Nephron (organoid): ENCODE results near the gene LAMA2.

ENCODE experiments used
- H3K27ac Mint-ChIP-seq, 3 experiments: 2 replicates each; pipeline ENCODE4 v1.8.0; 2020; ENCODE audit warnings: mixed read lengths in 3 of 3, mild to moderate bottlenecking in 2 of 3, moderate library complexity in 1 of 3
- H3K27me3 Mint-ChIP-seq: 2 replicates; pipeline ENCODE4 v1.8.0; 2021; ENCODE audit warnings: low read depth, mild to moderate bottlenecking, moderate library complexity, mixed read lengths
- H3K36me3 Mint-ChIP-seq: 2 replicates; pipeline ENCODE4 v1.8.0; 2020; ENCODE audit warnings: low read depth, mixed read lengths
- H3K4me1 Mint-ChIP-seq: 2 replicates; pipeline ENCODE4 v1.8.0; 2020; ENCODE audit warnings: mixed read lengths
- H3K4me3 Mint-ChIP-seq, 3 experiments: 2 replicates each; pipeline ENCODE4 v1.8.0; 2020; ENCODE audit warnings: mild to moderate bottlenecking in 3 of 3, mixed read lengths in 3 of 3, moderate library complexity in 2 of 3
- H3K9me3 Mint-ChIP-seq: 2 replicates; pipeline ENCODE4 v1.8.0; 2020; ENCODE audit warnings: mixed read lengths
- TF ChIP-seq, protein P1 (sequence below), 3 experiments: fragments of 200-600 bp; sonication (generic); IDR thresholded peaks; one replicate each; pipeline ENCODE4 v1.5.0; 2021; ENCODE audit warnings: antibody characterized with exemption in 3 of 3; ENCODE audit not compliant: unreplicated experiment in 3 of 3

LAMA2 gene

GRCh38 chr6:128919412-128920180, 36.7 kb downstream of the LAMA2 start:
- no peak overlapping the region for H3K4me3 Mint-ChIP-seq
- TF ChIP-seq, protein P1, sequence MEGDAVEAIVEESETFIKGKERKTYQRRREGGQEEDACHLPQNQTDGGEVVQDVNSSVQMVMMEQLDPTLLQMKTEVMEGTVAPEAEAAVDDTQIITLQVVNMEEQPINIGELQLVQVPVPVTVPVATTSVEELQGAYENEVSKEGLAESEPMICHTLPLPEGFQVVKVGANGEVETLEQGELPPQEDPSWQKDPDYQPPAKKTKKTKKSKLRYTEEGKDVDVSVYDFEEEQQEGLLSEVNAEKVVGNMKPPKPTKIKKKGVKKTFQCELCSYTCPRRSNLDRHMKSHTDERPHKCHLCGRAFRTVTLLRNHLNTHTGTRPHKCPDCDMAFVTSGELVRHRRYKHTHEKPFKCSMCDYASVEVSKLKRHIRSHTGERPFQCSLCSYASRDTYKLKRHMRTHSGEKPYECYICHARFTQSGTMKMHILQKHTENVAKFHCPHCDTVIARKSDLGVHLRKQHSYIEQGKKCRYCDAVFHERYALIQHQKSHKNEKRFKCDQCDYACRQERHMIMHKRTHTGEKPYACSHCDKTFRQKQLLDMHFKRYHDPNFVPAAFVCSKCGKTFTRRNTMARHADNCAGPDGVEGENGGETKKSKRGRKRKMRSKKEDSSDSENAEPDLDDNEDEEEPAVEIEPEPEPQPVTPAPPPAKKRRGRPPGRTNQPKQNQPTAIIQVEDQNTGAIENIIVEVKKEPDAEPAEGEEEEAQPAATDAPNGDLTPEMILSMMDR (IDR thresholded peaks at IDR 0.05; ENCODE audit: unreplicated experiment in 3 of 3) = no peak
- H3K27me3 Mint-ChIP-seq = no peaks in the 10 kb centered on the region
- H3K9me3 Mint-ChIP-seq = peaks cover 9% of the 10 kb centered on the region
- peaks cover 3% of the 10 kb centered on the region for H3K36me3 Mint-ChIP-seq
- peaks cover 9% of the 10 kb centered on the region for H3K4me1 Mint-ChIP-seq
- no peak overlapping the region for H3K27ac Mint-ChIP-seq

DNA sequence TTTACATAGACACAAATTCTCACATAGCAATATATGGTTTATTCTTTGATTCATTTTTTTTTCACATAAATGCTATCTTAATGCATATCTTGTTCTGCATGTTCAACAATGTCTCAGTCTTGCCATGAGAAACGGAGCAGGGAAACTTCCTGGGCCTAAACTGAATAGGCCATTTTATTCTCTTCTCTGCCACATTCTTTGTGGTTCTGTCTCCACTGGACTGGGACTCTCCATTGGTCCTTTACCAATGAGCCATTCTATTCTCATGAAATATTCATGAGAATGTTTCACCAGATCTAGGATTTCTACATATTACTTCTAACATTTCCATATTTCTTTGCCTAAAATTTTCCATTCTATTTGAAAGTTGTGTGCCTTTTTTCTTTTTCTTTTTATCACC, 42.8 kb downstream of the LAMA2 start:
- no peaks in the 10 kb centered on the region for H3K27me3 Mint-ChIP-seq
- peaks cover 7% of the 10 kb centered on the region for H3K9me3 Mint-ChIP-seq
- peaks cover 7% of the 10 kb centered on the region for H3K36me3 Mint-ChIP-seq
- H3K4me1 Mint-ChIP-seq = no peaks in the 10 kb centered on the region
- H3K27ac Mint-ChIP-seq = no peak overlapping the region
- no peak overlapping the region for H3K4me3 Mint-ChIP-seq
- TF ChIP-seq, protein P1 (IDR thresholded peaks at IDR 0.05; ENCODE audit: unreplicated experiment in 3 of 3) = no peak

- TF ChIP-seq, protein P1 (IDR thresholded peaks at IDR 0.05; ENCODE audit: unreplicated experiment in 3 of 3) = no peak
- no peaks in the 10 kb centered on the region for H3K9me3 Mint-ChIP-seq
- H3K4me3 Mint-ChIP-seq = no peak overlapping the region
- H3K27me3 Mint-ChIP-seq = no peaks in the 10 kb centered on the region
- no peaks in the 10 kb centered on the region for H3K4me1 Mint-ChIP-seq
- no peak overlapping the region for H3K27ac Mint-ChIP-seq
- H3K36me3 Mint-ChIP-seq = peaks cover 4% of the 10 kb centered on the region
Measured at GRCh38 chr6:128929869-128930268, 46.9 kb downstream of the LAMA2 start.

- H3K4me1 Mint-ChIP-seq = no peaks in the 10 kb centered on the region
Measured at GRCh38 chr6:128930321-128930720, 47.4 kb downstream of the LAMA2 start.

DNA sequence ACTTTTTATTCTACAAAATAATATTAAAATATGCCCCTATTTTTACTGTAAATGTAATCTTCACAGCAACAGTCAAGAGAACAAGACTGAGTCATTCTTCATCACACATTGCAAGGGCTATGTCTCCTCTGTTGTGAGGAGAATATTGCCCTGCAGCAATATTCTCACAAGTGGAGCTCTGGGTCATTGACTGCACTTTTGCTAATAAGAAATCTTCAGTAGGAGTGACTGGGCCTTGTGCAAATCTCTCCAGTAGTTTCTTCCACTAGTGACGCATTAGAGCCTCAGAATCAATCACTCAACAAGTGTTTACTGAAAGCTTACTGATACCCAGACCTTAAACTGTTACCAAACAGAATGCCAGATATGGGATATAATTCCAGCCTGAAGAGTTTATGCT, 49.1 kb downstream of the LAMA2 start:
- no peaks in the 10 kb centered on the region for H3K4me1 Mint-ChIP-seq
- TF ChIP-seq, protein P1 (IDR thresholded peaks at IDR 0.05; ENCODE audit: unreplicated experiment in 3 of 3) = no peak
- peaks cover 4% of the 10 kb centered on the region for H3K36me3 Mint-ChIP-seq
- H3K9me3 Mint-ChIP-seq = no peaks in the 10 kb centered on the region
- no peak overlapping the region for H3K4me3 Mint-ChIP-seq
- no peaks in the 10 kb centered on the region for H3K27me3 Mint-ChIP-seq
- no peak overlapping the region for H3K27ac Mint-ChIP-seq

More at GRCh38 chr6:128930321-128930720, 47.4 kb downstream of the LAMA2 start:
- TF ChIP-seq, protein P1 (IDR thresholded peaks at IDR 0.05; ENCODE audit: unreplicated experiment in 3 of 3) = no peak
- Mint-ChIP-seq H3K27ac (no peak overlapping the region), H3K9me3 (no peaks in the 10 kb centered on the region), H3K27me3 (no peaks in the 10 kb centered on the region), H3K36me3 (peaks cover 4% of the 10 kb centered on the region), H3K4me3 (no peak overlapping the region)

DNA sequence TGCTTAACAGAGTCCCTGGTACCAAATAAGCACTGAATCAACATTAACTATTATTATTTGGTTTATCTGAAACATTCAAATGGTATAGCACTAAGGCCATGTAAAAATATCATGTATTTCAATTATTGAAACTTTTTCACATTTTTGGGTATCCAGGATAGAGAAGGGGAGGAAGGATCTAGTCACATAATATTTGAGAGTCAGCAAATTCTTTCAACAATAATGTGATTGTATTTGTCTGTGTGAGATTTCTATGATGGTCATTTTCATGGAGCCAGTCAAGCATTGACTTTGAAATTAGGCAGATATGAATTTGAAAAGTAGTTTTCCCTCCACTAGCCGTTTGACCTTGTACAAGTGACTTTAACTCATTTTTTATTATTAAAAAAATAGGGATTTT, 67.9 kb downstream of the LAMA2 start:
- no peaks in the 10 kb centered on the region for H3K36me3 Mint-ChIP-seq
- no peaks in the 10 kb centered on the region for H3K27me3 Mint-ChIP-seq
- TF ChIP-seq, protein P1 (IDR thresholded peaks at IDR 0.05; ENCODE audit: unreplicated experiment in 3 of 3) = no peak

More for the DNA sequence above, 67.9 kb downstream of the LAMA2 start:
- Mint-ChIP-seq H3K4me1 (no peaks in the 10 kb centered on the region), H3K9me3 (no peaks in the 10 kb centered on the region), H3K27ac (no peak overlapping the region), H3K4me3 (no peak overlapping the region)
